GM12878 (cell line): ENCODE measurements around the gene FAP. TPM values are rescaled to one million over a fixed set of nuclear protein-coding genes. Genes with fewer than 3 reads are reported as not detected.
A peak's percentile ranks its signal among the peaks of the same experiment; 100 is the strongest.

Source experiments
- ATAC-seq: fragments of 200-7000 bp; cut with Tn5 transposase; 3 replicates; pipeline ENCODE4 v1.9.1; 2020; ENCODE audit warnings: mild to moderate bottlenecking, moderate library complexity
- Bru-seq: library from RNA; stranded (reverse); fragments of 400-500 nt; gene quantifications from one replicate; lab custom pipeline; 2021; lab: Mats Ljungman, UMichigan
- BruChase-seq, 2 experiments: library from RNA; stranded (reverse); fragments of 400-500 nt; gene quantifications; one replicate each; lab custom pipeline; 2021; lab: Mats Ljungman, UMichigan
- BruUV-seq: library from RNA; stranded (reverse); fragments of 400-500 nt; replicated peaks from 2 replicates; lab custom pipeline; 2021; lab: Mats Ljungman, UMichigan
- CTCF ChIA-PET: fragments of 300-600 bp; sonication (Branson Sonifier 250); formaldehyde crosslinking; extraction: SDS; loops from one replicate; lab custom pipeline; 2021; ENCODE audit warnings: inconsistent platforms; lab: Yijun Ruan, JAX
- POLR2A ChIA-PET: fragments of 350-600 bp; formaldehyde crosslinking; extraction: SDS; loops from one replicate; lab custom pipeline; 2021; ENCODE audit warnings: inconsistent platforms; lab: Charles Lee
- RAD21 ChIA-PET: fragments of 300-600 bp; sonication (Branson Sonifier 250); formaldehyde crosslinking; loops from one replicate; lab custom pipeline; 2023; ENCODE audit warnings: antibody characterized with exemption; ENCODE audit not compliant: unreplicated experiment; lab: Charles Lee
- SMC1A ChIA-PET: fragments of 300-600 bp; sonication (Branson Sonifier 250); formaldehyde crosslinking; loops from one replicate; lab custom pipeline; 2023; ENCODE audit not compliant: unreplicated experiment, uncharacterized antibody; lab: Charles Lee
- DNase-seq: peaks from one replicate; pipeline ENCODE4 v3.0.0-alpha.2; 2011; ENCODE audit warnings: low read depth, low spot score
- FAIRE-seq: peaks from 3 replicates; lab custom pipeline; 2011; peaks lifted over from hg19 to GRCh38; lab: Jason Lieb, UNC
- H2AFZ ChIP-seq: 2 replicates; pipeline ENCODE4 v1.6.0; 2011; ENCODE audit warnings: low read depth, low read length, control low read depth; ENCODE audit not compliant: control insufficient read depth
- H3K27ac ChIP-seq: 2 replicates; pipeline ENCODE4 v1.5.1; 2011; ENCODE audit warnings: control low read depth; ENCODE audit not compliant: control insufficient read depth, insufficient read depth
- H3K27me3 ChIP-seq, 2 experiments: replicated peaks in 1 of 2; 2 replicates each; pipeline versions ENCODE4 v1.6.0 to v1.6.1; 2011; ENCODE audit warnings: low read length in 1 of 2; ENCODE audit not compliant: control insufficient read depth in 2 of 2, insufficient read depth in 2 of 2
- H3K36me3 ChIP-seq, 2 experiments: 2 replicates each; pipeline ENCODE4 v1.5.1; 2011; ENCODE audit warnings: low read length in 1 of 2; ENCODE audit not compliant: control insufficient read depth in 2 of 2, insufficient read depth in 2 of 2
- H3K4me1 ChIP-seq: 2 replicates; pipeline ENCODE4 v1.6.1; 2011; ENCODE audit warnings: mild to moderate bottlenecking, low read length, moderate library complexity, mixed read lengths; ENCODE audit not compliant: control insufficient read depth, insufficient read depth
- H3K4me2 ChIP-seq: 2 replicates; pipeline ENCODE4 v1.6.0; 2011; ENCODE audit warnings: control low read depth; ENCODE audit not compliant: control insufficient read depth, insufficient read depth
- H3K4me3 ChIP-seq: fragments of 200-600 bp; sonication (generic); 2 replicates; pipeline ENCODE4 v1.5.1; 2016
- H3K79me2 ChIP-seq: 2 replicates; pipeline ENCODE4 v1.6.0; 2011; ENCODE audit warnings: low read length; ENCODE audit not compliant: control insufficient read depth, insufficient read depth
- H3K9ac ChIP-seq: 2 replicates; pipeline ENCODE4 v1.8.0; 2011; ENCODE audit warnings: low read length, control low read depth, mixed read lengths; ENCODE audit not compliant: control insufficient read depth, insufficient read depth
- H3K9me3 ChIP-seq: replicated peaks from 3 replicates; pipeline ENCODE4 v1.5.1; 2011; ENCODE audit warnings: mild to moderate bottlenecking, low read length; ENCODE audit not compliant: control insufficient read depth, insufficient read depth
- H4K20me1 ChIP-seq: 2 replicates; pipeline ENCODE4 v1.6.0; 2011; ENCODE audit not compliant: control insufficient read depth, insufficient read depth
- ATF7 ChIP-seq: fragments of 450-650 bp; IDR thresholded peaks from 2 replicates; pipeline ENCODE4 v1.6.1; 2016; ENCODE audit warnings: low read depth, mild to moderate bottlenecking
- DPF2 ChIP-seq: fragments of 450-650 bp; IDR thresholded peaks from 2 replicates; pipeline ENCODE4 v1.6.1; 2017; ENCODE audit warnings: mild to moderate bottlenecking
- EP300 ChIP-seq, 2 experiments: fragments of 150-350 bp in 1 of 2; IDR thresholded peaks; 2 replicates each; pipeline ENCODE4 v1.6.1; 2011 to 2012; ENCODE audit warnings: low read depth in 2 of 2, low read length in 2 of 2, borderline replicate concordance in 1 of 2, improper control_type of control experiment in 1 of 2, inconsistent platforms in 1 of 2; ENCODE audit not compliant: control insufficient read depth in 1 of 2
- RAD21 ChIP-seq: IDR thresholded peaks from 2 replicates; pipeline ENCODE4 v1.6.1; 2011; ENCODE audit warnings: mild to moderate bottlenecking, low read depth, low read length, moderate library complexity; ENCODE audit not compliant: insufficient read depth
- SMC3 ChIP-seq: IDR thresholded peaks from 2 replicates; pipeline ENCODE4 v1.6.1; 2011; ENCODE audit warnings: low read length, improper control_type of control experiment, borderline replicate concordance
- STAT1 ChIP-seq: fragments of 450-650 bp; conservative IDR thresholded peaks from 2 replicates; pipeline ENCODE4 v1.6.1; 2014; ENCODE audit warnings: antibody characterized with exemption, mild to moderate bottlenecking
- ZNF384 ChIP-seq: IDR thresholded peaks from 2 replicates; pipeline ENCODE4 v1.6.1; 2012; ENCODE audit warnings: low read depth, mild to moderate bottlenecking, low read length, improper control_type of control experiment, borderline replicate concordance
- WGBS: methylation state at CpG from one replicate; pipeline ENCODE4 v1.1.6; 2016; ENCODE audit warnings: low lambda C conversion rate; ENCODE audit not compliant: insufficient replicate concordance, insufficient coverage; ENCODE audit errors: missing lambda C conversion rate; 5-methylcytosine and 5-hydroxymethylcytosine counted together
- in situ Hi-C: fragments of 300-500 bp; cut with MboI; formaldehyde crosslinking; loops from 9 replicates; pipeline ENCODE4 v1.14.3; 2018; ENCODE audit warnings: mixed read lengths
- intact Hi-C: fragments of 100-400 bp; cut with micrococcal nuclease; formaldehyde crosslinking; loops from one replicate; pipeline ENCODE4 v1.14.2; 2022; ENCODE audit not compliant: unreplicated experiment
- long read RNA-seq, 2 experiments: library from polyadenylated mRNA; unstranded; transcript quantifications; one replicate each; pipeline ENCODE4 v2.0.0, GENCODE V29; 2019 to 2020
- polyA minus RNA-seq, 3 experiments: library from RNA; depleted of rRNA, polyadenylated mRNA; stranded (reverse); fragments of >200 nt; gene quantifications; 2 replicates each; pipeline ENCODE4 v1.2.3, GENCODE V29; 2011
- polyA plus RNA-seq, 11 experiments: library from polyadenylated mRNA; depleted of rRNA in 4 of 11; unstranded in 6 of 11; stranded (reverse) in 5 of 11; fragments of >200 nt; fragmentation: Nextera tagmentation in 4 of 11; fragmentation: Illumina TruSeq in 1 of 11; extraction: Ambion mirVana in 4 of 11; extraction: Trizol in 1 of 11; gene quantifications; 1 replicate in 1 of 11; 2 replicates in 10 of 11; pipeline versions ENCODE4 v1.2.1 to v1.2.3, GENCODE V29; 2011 to 2016; ENCODE audit warnings: inconsistent platforms in 2 of 11, missing spikeins in 2 of 11, low read depth in 1 of 11
- total RNA-seq, 4 experiments: library from RNA; depleted of rRNA in 3 of 4; stranded (reverse); fragments of >200 nt in 3 of 4; fragmentation: Illumina TruSeq in 1 of 4; extraction: Trizol in 1 of 4; gene quantifications; 2 replicates each; pipeline versions ENCODE4 v1.2.1 to v1.2.3, GENCODE V29; 2013 to 2021
- TF ChIP-seq, protein P1 (sequence below): IDR thresholded peaks from 2 replicates; pipeline ENCODE4 v1.6.1; 2011; ENCODE audit warnings: borderline replicate concordance, low read depth, mild to moderate bottlenecking, moderate library complexity, low read length; ENCODE audit not compliant: insufficient read depth, poor library complexity, severe bottlenecking
- TF ChIP-seq, protein P2 (sequence below): fragments of 450-650 bp; IDR thresholded peaks from 2 replicates; pipeline ENCODE4 v1.6.1; 2016; ENCODE audit warnings: mild to moderate bottlenecking

The FAP gene, protein sequence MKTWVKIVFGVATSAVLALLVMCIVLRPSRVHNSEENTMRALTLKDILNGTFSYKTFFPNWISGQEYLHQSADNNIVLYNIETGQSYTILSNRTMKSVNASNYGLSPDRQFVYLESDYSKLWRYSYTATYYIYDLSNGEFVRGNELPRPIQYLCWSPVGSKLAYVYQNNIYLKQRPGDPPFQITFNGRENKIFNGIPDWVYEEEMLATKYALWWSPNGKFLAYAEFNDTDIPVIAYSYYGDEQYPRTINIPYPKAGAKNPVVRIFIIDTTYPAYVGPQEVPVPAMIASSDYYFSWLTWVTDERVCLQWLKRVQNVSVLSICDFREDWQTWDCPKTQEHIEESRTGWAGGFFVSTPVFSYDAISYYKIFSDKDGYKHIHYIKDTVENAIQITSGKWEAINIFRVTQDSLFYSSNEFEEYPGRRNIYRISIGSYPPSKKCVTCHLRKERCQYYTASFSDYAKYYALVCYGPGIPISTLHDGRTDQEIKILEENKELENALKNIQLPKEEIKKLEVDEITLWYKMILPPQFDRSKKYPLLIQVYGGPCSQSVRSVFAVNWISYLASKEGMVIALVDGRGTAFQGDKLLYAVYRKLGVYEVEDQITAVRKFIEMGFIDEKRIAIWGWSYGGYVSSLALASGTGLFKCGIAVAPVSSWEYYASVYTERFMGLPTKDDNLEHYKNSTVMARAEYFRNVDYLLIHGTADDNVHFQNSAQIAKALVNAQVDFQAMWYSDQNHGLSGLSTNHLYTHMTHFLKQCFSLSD
- total RNA-seq (2013; cell fraction: nucleolus; rRNA removed), result 0.46 TPM in 1 of 2 replicates, not detected in the other
- total RNA-seq (2014; rRNA removed) (0.33 TPM in 1 of 2 replicates, not detected in the other), total RNA-seq (2014; rRNA removed; fragmentation: Illumina TruSeq; extraction: Trizol) (not detected in 2 replicates), total RNA-seq (2021) (not detected in 2 replicates), polyA plus RNA-seq (2011; rRNA removed) (0.16 and 0.22 TPM in 2 replicates), polyA plus RNA-seq (2014; fragmentation: Illumina TruSeq; extraction: Trizol) (not detected in 2 replicates), polyA plus RNA-seq (2014; fragmentation: Nextera tagmentation; extraction: Ambion mirVana) (not detected), polyA plus RNA-seq (2014; rRNA removed) (not detected in 2 replicates), polyA plus RNA-seq (2016; fragmentation: Nextera tagmentation; extraction: Ambion mirVana) (not detected), polyA minus RNA-seq (2011; rRNA and poly(A)+ RNA removed) (0.26 TPM in 1 of 2 replicates, not detected in the other), Bru-seq, nascent RNA (percentile 24 among the genes with signal in this experiment), BruChase-seq, experiment 1, labeled RNA remaining after a 6-hour chase (percentile 45 among the genes with signal in this experiment), BruChase-seq, experiment 2, labeled RNA remaining after a 2-hour chase (percentile 45 among the genes with signal in this experiment)
- not detected for polyA plus RNA-seq (2011; ENCODE audit: low read depth)
- polyA plus RNA-seq (2011; cell fraction: cytosol; rRNA removed), result 0.17 TPM in 1 of 2 replicates, not detected in the other
- 0.70 and 1.1 TPM in 2 replicates for polyA plus RNA-seq (2011; cell fraction: nucleus; rRNA removed)
- not detected in 2 replicates for polyA plus RNA-seq (2012)
- polyA minus RNA-seq (2011; cell fraction: cytosol; rRNA and poly(A)+ RNA removed), result not detected in 2 replicates
- 1.3 and 1.8 TPM in 2 replicates for polyA minus RNA-seq (2011; cell fraction: nucleus; rRNA and poly(A)+ RNA removed)
- long read RNA-seq, experiment 1, result 0 reads
- long read RNA-seq, experiment 2, partial matches to known transcripts, result 0 of 1 reads
- long read RNA-seq, experiment 2, other reads (novel, unspliced or antisense), result 1 of 1 reads

DNA sequence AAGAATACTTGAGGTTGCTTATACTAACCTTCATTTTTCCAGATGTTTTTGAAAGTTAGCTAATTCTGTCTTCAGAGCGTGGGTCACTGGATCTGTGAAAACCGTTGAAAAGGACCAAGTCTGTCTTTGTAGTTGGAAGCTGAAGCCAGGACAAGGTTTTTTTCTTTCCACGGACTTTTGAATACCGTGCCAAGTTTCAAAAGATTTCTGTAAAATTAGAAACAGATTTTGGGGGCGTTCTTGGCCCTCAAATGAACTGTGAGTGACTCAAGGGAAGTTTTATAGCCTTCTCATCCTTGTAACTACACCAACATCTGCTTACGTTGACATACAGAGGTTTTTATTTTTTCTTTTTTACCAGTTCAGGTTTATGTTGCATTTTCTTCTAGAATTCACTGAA is at the start of gene FAP:
FAP (minus strand) TSS at position 152 of the 400 bp plus-strand sequence; CDS start at position 34, 118 bp downstream.
- RAD21 ChIA-PET, result no interaction called here
- H4K20me1 ChIP-seq, result no peaks in the 10 kb centered on the region
- FAIRE-seq (no peak), DNase-seq (no peak), ATAC-seq (no peak)
- H3K79me2 ChIP-seq, result no peaks in the 10 kb centered on the region
- POLR2A ChIA-PET, result no interaction called here
- H3K4me2 ChIP-seq, result no peak within 1 kb of the TSS
- TF ChIP-seq ZNF384 (no peak), STAT1 (no peak), RAD21 (no peak), DPF2 (no peak), ATF7 (no peak), EP300 (IDR thresholded peaks at IDR 0.05; ENCODE audit: borderline replicate concordance in 1 of 2, control insufficient read depth in 1 of 2, low read depth in 2 of 2, low read length in 2 of 2) (no peak), SMC3 (no peak)
- TF ChIP-seq, protein P1, sequence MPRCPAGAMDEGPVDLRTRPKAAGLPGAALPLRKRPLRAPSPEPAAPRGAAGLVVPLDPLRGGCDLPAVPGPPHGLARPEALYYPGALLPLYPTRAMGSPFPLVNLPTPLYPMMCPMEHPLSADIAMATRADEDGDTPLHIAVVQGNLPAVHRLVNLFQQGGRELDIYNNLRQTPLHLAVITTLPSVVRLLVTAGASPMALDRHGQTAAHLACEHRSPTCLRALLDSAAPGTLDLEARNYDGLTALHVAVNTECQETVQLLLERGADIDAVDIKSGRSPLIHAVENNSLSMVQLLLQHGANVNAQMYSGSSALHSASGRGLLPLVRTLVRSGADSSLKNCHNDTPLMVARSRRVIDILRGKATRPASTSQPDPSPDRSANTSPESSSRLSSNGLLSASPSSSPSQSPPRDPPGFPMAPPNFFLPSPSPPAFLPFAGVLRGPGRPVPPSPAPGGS, result no peak
- TF ChIP-seq, protein P2, sequence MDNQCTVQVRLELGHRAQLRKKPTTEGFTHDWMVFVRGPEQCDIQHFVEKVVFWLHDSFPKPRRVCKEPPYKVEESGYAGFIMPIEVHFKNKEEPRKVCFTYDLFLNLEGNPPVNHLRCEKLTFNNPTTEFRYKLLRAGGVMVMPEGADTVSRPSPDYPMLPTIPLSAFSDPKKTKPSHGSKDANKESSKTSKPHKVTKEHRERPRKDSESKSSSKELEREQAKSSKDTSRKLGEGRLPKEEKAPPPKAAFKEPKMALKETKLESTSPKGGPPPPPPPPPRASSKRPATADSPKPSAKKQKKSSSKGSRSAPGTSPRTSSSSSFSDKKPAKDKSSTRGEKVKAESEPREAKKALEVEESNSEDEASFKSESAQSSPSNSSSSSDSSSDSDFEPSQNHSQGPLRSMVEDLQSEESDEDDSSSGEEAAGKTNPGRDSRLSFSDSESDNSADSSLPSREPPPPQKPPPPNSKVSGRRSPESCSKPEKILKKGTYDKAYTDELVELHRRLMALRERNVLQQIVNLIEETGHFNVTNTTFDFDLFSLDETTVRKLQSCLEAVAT, result no peak
- CTCF ChIA-PET, result interaction anchor here (1.0 to 4.4 kb wide), 2 partner anchors 9 to 22 kb away, joined by 3 to 31 read pairs; no protein-coding TSS in a partner anchor
- H3K4me3 ChIP-seq, result no peak within 1 kb of the TSS
- SMC1A ChIA-PET, result interaction anchor here (1.1 kb wide), 1 partner anchor 13 kb away, joined by 3 read pairs; no protein-coding TSS in a partner anchor
- H3K27ac ChIP-seq, result no peak within 1 kb of the TSS
- H3K27me3 ChIP-seq, result peaks cover 0 to 4% of the 10 kb centered on the region in 2 experiments; a peak in 2 of 4 replicates
- WGBS, result 39% methylated on average over 6 of the region's 6 CpGs
- no peaks in the 10 kb centered on the region for H3K4me1 ChIP-seq
- H3K9me3 ChIP-seq, result no peaks in the 10 kb centered on the region
- intact Hi-C loops, result no loop called here
- in situ Hi-C loops, result no loop called here
- no peaks in the 10 kb centered on the region for H3K36me3 ChIP-seq
- H2AFZ ChIP-seq, result no peak within 1 kb of the TSS
- no peak within 1 kb of the TSS for H3K9ac ChIP-seq
- no TSS peak for BruUV-seq
